ENCODE data around the gene MAML3. TPM values are rescaled to one million over a fixed set of nuclear protein-coding genes. Genes with fewer than 3 reads are reported as not detected.
A peak's percentile ranks its signal among the peaks of the same experiment; 100 is the strongest.

The MAML3 gene
- total RNA-seq, 1 donor from 2014 or later: 2.7 TPM

DNA sequence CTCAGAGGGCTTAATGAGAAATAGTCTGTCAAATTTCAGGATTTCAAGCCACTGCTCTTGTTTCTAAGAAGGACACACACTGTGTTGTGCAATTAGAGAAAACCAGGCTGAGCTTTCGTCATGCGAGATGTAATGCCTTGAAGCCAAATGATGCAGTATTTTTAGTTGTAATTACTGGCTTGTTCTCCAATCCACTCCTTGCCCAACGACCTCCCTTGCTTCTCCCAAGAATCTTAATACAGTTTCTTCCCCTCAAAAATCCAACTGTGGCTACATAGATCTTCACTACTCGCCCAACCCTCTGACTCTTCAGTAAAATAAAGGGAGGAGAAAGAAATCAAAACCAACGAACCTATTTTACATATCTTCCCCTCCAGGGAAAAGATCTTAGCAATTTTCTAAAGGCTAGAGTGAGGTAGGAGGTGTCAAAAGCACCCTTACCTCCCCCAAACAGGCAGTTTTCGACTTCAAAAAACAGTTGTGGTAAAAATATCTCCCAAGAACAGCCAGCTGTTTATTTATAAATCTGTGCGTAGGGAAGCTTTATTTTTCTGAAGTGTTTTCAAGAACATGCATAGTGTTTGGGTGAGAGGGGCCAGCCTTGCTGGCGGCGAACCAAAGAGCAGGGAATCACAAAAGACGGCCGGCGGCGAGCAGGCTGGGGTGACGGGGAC is 419.6 kb downstream of the MAML3 start:
- Histone ChIP-seq H3K4me3 (ENCODE audit: low read depth, low read length) (peak overlapping the region; percentile 43), H3K27me3 (ENCODE audit: control insufficient read depth, insufficient read depth, low read length) (no peaks in the 10 kb centered on the region), H3K36me3 (ENCODE audit: control insufficient read depth, insufficient read depth, low read length) (no peaks in the 10 kb centered on the region)
- TF ChIP-seq, protein P1, sequence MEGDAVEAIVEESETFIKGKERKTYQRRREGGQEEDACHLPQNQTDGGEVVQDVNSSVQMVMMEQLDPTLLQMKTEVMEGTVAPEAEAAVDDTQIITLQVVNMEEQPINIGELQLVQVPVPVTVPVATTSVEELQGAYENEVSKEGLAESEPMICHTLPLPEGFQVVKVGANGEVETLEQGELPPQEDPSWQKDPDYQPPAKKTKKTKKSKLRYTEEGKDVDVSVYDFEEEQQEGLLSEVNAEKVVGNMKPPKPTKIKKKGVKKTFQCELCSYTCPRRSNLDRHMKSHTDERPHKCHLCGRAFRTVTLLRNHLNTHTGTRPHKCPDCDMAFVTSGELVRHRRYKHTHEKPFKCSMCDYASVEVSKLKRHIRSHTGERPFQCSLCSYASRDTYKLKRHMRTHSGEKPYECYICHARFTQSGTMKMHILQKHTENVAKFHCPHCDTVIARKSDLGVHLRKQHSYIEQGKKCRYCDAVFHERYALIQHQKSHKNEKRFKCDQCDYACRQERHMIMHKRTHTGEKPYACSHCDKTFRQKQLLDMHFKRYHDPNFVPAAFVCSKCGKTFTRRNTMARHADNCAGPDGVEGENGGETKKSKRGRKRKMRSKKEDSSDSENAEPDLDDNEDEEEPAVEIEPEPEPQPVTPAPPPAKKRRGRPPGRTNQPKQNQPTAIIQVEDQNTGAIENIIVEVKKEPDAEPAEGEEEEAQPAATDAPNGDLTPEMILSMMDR (IDR thresholded peaks at IDR 0.05; ENCODE audit: insufficient read depth, low read length, poor library complexity, severe bottlenecking): no peak
- DNase-seq (ENCODE audit: low read depth): no peak

DNA sequence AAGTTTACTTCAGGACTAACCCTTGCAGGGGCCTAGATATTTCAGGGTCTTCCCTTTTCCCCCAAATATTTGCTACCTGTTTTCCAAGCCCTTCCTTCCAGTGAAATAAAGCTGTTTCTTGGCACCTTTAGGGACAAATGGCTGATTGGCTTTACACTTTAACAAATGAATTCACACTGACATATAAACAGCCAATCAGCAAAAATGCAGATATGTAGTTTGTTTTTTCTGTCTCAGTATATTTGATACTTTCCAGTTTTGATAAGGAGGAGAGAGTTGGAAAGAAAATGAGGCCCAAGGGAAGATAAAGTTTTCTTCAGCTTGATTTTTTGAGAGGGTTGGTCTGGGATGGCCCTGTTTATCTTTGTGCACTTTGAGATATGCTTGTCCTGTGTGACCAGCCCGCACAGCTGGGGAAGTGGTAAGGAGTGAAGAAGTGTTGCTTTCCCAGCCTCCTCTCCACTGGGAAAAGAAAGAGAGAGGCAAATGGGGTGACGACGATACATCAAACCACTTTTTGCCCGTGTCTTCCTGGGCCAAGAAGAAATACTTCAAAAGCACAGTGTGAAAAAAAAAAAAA is 420.9 kb downstream of the MAML3 start:
- TF ChIP-seq, protein P1 (IDR thresholded peaks at IDR 0.05; ENCODE audit: insufficient read depth, low read length, poor library complexity, severe bottlenecking): no peak
- Histone ChIP-seq H3K36me3 (ENCODE audit: control insufficient read depth, insufficient read depth, low read length) (no peaks in the 10 kb centered on the region), H3K4me3 (ENCODE audit: low read depth, low read length) (no peak overlapping the region), H3K27me3 (ENCODE audit: control insufficient read depth, insufficient read depth, low read length) (no peaks in the 10 kb centered on the region)
- no peak for DNase-seq (ENCODE audit: low read depth)

- DNase-seq (ENCODE audit: low read depth): no peak
- Histone ChIP-seq H3K36me3 (ENCODE audit: control insufficient read depth, insufficient read depth, low read length) (no peaks in the 10 kb centered on the region), H3K4me3 (ENCODE audit: low read depth, low read length) (no peak overlapping the region), H3K27me3 (ENCODE audit: control insufficient read depth, insufficient read depth, low read length) (no peaks in the 10 kb centered on the region)
- TF ChIP-seq, protein P1 (IDR thresholded peaks at IDR 0.05; ENCODE audit: insufficient read depth, low read length, poor library complexity, severe bottlenecking): no peak
These were observed 425.1 kb downstream of the MAML3 start for GRCh38 chr4:139728840-139729239.

- Histone ChIP-seq H3K27me3 (ENCODE audit: control insufficient read depth, insufficient read depth, low read length) (no peaks in the 10 kb centered on the region), H3K36me3 (ENCODE audit: control insufficient read depth, insufficient read depth, low read length) (no peaks in the 10 kb centered on the region), H3K4me3 (ENCODE audit: low read depth, low read length) (no peak overlapping the region)
- DNase-seq (ENCODE audit: low read depth): no peak
- TF ChIP-seq, protein P1 (IDR thresholded peaks at IDR 0.05; ENCODE audit: insufficient read depth, low read length, poor library complexity, severe bottlenecking): no peak
These were observed 425.8 kb downstream of the MAML3 start for GRCh38 chr4:139728146-139728545.

GRCh38 chr4:139726615-139727014 is 427.4 kb downstream of the MAML3 start:
- TF ChIP-seq, protein P1 (IDR thresholded peaks at IDR 0.05; ENCODE audit: insufficient read depth, low read length, poor library complexity, severe bottlenecking): no peak
- Histone ChIP-seq H3K36me3 (ENCODE audit: control insufficient read depth, insufficient read depth, low read length) (no peaks in the 10 kb centered on the region), H3K27me3 (ENCODE audit: control insufficient read depth, insufficient read depth, low read length) (no peaks in the 10 kb centered on the region), H3K4me3 (ENCODE audit: low read depth, low read length) (no peak overlapping the region)
- DNase-seq (ENCODE audit: low read depth): no peak

DNA sequence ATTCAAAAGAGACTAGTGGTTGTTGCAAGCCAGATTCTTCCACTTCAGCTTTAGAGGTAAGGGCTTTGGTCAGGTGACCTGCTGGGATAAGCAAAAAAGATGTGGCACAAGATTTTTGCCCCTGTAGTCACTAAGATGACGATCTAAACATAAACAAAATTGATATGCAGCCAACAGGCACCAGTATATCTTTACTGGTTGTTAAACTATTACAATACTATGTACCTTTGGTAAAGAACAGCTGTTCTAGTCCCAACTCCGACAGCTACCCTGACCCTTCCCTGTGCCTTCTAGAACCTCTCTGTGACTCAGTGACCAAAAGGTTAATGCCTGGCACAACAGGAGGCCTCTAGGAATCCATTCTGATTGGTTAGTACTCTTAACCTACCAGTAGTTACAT is 428.7 kb downstream of the MAML3 start:
- TF ChIP-seq, protein P1 (IDR thresholded peaks at IDR 0.05; ENCODE audit: insufficient read depth, low read length, poor library complexity, severe bottlenecking): no peak
- DNase-seq (ENCODE audit: low read depth): no peak
- Histone ChIP-seq H3K36me3 (ENCODE audit: control insufficient read depth, insufficient read depth, low read length) (no peaks in the 10 kb centered on the region), H3K27me3 (ENCODE audit: control insufficient read depth, insufficient read depth, low read length) (no peaks in the 10 kb centered on the region), H3K4me3 (ENCODE audit: low read depth, low read length) (no peak overlapping the region)

Data from kidney epithelial cell (primary cell).